Cardiac muscle cell (in vitro differentiated cells and primary cell): Measurements from ENCODE around the gene MYO5A. TPM values are rescaled to one million over a fixed set of nuclear protein-coding genes. Genes with fewer than 3 reads are reported as not detected.
A peak's percentile ranks its signal among the peaks of the same experiment; 100 is the strongest.

Experiments used
- DNase-seq, 2 donors: peaks; one replicate each; pipeline versions ENCODE4 v3.0.0 to v3.0.0-alpha.2; 2010 to 2017; ENCODE audit warnings: low read depth in 1 of 2, low spot score in 1 of 2
- H3K27ac ChIP-seq: fragments of 200-600 bp; sonication (generic); 2 replicates; pipeline ENCODE4 v1.5.1; 2016
- H3K27me3 ChIP-seq: fragments of 200-600 bp; sonication (generic); 2 replicates; pipeline ENCODE4 v1.6.0; 2016; ENCODE audit warnings: control low read depth
- H3K36me3 ChIP-seq: fragments of 200-600 bp; sonication (generic); 2 replicates; pipeline ENCODE4 v1.5.1; 2016; ENCODE audit warnings: control low read depth
- H3K4me1 ChIP-seq: fragments of 200-600 bp; sonication (generic); 2 replicates; pipeline ENCODE4 v1.8.1; 2017; ENCODE audit warnings: low read depth, mild to moderate bottlenecking, mixed run types
- H3K4me3 ChIP-seq: fragments of 200-600 bp; sonication (generic); 2 replicates; pipeline ENCODE4 v1.5.1; 2016; ENCODE audit warnings: mild to moderate bottlenecking
- H3K9me3 ChIP-seq: fragments of 200-600 bp; sonication (generic); 2 replicates; pipeline ENCODE4 v1.5.1; 2017; ENCODE audit warnings: low read depth, mild to moderate bottlenecking, control low read depth
- polyA plus RNA-seq: library from polyadenylated mRNA; unstranded; fragments of >200 nt; fragmentation: Nextera tagmentation; extraction: Ambion mirVana; gene quantifications from 2 replicates; pipeline ENCODE4 v1.2.1, GENCODE V29; 2016
- total RNA-seq: library from RNA; depleted of rRNA; stranded (reverse); fragments of >200 nt; gene quantifications from 2 replicates; pipeline ENCODE4 v1.2.3, GENCODE V29; 2016
- TF ChIP-seq, protein P1 (sequence below): IDR thresholded peaks from 2 replicates; pipeline ENCODE4 v1.5.1; 2012; ENCODE audit warnings: low read depth, mild to moderate bottlenecking, low read length

Gene MYO5A
- total and polyA plus RNA-seq, 2 experiments from 2014 or later = 5.1 to 27.7 TPM

DNA sequence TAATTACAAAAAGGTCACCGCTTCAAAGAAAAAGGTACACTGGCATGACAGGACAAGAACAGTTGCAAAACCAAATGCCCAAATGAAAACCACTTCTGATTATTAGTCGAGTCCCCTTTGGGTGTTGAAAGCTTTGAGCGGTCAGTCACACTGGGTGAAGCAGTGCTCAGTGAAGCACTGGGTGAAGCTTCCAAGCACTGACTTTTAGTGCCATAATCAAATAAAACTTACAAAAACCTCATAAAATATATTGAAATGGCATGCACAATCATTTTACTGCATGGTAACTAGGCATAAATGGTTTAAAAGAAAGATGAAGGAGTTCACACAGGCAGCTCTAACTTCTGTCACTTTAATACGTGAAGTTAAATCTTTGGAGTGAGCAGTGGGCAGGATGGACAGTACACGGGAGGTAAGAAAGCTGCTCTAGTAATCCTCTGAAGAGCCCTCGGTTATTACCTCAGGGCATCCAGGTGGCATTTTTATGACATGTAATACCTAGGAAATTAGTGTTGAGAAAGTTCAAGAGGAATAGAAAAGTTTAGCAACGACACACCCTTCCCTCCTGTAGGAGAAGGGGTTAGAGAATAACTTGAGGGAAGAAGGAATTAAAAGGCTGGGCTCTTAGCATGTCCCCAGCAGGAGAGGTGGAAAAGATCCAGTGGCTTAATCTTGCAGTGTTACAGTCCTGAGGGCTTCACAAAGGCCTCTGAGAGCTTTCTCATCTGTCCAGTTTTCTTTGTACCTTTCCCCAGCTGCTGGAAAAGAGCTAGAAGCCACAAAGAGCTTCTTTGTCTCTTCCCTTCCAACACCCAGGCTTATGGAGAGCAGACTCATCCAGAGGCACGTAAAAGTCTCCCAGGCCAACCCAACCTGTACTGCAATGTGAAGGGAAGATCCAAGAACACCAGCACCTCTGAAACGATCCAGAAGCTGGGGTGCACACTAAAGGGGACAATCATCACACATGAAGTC, 168.2 kb downstream of the MYO5A start:
- Histone ChIP-seq H3K9me3 (no peaks in the 10 kb centered on the region), H3K4me3 (no peak overlapping the region), H3K36me3 (peaks cover 11% of the 10 kb centered on the region), H3K27ac (no peak overlapping the region), H3K27me3 (no peaks in the 10 kb centered on the region), H3K4me1 (no peaks in the 10 kb centered on the region)
- TF ChIP-seq, protein P1, sequence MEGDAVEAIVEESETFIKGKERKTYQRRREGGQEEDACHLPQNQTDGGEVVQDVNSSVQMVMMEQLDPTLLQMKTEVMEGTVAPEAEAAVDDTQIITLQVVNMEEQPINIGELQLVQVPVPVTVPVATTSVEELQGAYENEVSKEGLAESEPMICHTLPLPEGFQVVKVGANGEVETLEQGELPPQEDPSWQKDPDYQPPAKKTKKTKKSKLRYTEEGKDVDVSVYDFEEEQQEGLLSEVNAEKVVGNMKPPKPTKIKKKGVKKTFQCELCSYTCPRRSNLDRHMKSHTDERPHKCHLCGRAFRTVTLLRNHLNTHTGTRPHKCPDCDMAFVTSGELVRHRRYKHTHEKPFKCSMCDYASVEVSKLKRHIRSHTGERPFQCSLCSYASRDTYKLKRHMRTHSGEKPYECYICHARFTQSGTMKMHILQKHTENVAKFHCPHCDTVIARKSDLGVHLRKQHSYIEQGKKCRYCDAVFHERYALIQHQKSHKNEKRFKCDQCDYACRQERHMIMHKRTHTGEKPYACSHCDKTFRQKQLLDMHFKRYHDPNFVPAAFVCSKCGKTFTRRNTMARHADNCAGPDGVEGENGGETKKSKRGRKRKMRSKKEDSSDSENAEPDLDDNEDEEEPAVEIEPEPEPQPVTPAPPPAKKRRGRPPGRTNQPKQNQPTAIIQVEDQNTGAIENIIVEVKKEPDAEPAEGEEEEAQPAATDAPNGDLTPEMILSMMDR = no peak
- no peak for DNase-seq

DNA sequence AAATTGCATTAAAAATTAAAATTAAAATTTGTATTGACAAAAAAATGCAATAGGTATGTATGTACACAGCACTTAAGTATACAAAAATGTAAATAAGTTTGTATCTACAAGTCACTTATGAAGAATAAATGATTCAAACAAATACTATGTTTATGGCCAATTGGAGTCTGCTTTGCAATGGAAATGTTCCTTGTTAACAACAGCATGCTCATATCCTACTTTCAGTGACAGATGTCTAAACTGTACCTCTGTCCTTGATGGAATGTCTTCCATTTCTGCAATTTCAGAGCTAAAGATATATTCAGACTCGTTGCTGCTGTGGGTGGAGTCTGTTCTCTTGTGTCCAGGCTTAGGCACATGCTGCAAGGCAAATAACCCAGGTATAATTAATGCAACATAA, 169.0 kb downstream of the MYO5A start:
- TF ChIP-seq, protein P1 = no peak
- DNase-seq = no peak

DNA sequence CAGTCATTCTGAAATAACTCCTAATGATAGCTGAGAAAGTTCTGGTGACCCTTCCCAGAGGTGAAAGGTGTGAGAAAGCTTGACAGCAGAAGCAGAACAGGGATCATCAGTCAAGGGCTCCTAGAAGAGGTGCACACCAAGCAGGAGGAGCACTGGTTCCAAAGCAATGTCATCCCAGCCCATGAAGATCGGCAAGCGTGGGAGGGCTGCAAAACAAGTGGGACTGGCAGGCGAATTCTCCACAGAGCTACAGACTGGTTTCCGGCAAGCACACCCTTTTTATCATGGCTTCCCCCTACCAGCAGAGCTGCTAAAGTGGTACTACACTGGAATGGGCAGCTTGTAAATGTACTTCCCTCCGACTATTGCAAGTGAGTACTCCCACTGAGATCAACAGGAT, 170.7 kb downstream of the MYO5A start:
- Histone ChIP-seq H3K4me3 (no peak overlapping the region), H3K36me3 (peaks cover 3% of the 10 kb centered on the region), H3K27ac (no peak overlapping the region), H3K4me1 (no peaks in the 10 kb centered on the region), H3K27me3 (no peaks in the 10 kb centered on the region), H3K9me3 (no peaks in the 10 kb centered on the region)
- DNase-seq = no peak
- TF ChIP-seq, protein P1 = no peak

More for the DNA sequence above, 169.0 kb downstream of the MYO5A start:
- H3K9me3 ChIP-seq = no peaks in the 10 kb centered on the region
- no peaks in the 10 kb centered on the region for H3K27me3 ChIP-seq
- no peak overlapping the region for H3K4me3 ChIP-seq
- H3K36me3 ChIP-seq = peaks cover 9% of the 10 kb centered on the region
- H3K4me1 ChIP-seq = no peaks in the 10 kb centered on the region
- no peak overlapping the region for H3K27ac ChIP-seq

DNA sequence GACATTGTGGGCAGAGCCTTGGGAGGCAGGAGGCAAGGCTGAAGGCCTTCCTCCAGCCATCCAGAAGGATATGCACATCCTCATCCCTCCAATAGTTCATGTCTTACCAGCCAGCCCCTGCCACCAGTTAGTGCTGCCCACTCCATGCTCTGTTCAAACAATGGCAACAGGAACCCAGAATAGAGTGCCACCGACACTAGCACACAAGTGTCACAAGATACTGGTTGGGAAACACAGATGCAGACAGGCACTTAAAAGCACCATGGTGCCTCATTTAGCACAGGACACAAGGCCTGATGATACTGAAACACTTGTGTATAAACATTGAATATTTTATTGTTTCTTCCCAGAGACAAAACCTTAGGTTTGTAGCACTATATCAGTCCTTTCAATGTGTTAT, 176.6 kb downstream of the MYO5A start:
- H3K36me3 ChIP-seq = peaks cover 10% of the 10 kb centered on the region
- TF ChIP-seq, protein P1 = no peak
- DNase-seq = no peak
- no peaks in the 10 kb centered on the region for H3K9me3 ChIP-seq
- H3K4me1 ChIP-seq = peaks cover 11% of the 10 kb centered on the region
- H3K4me3 ChIP-seq = no peak overlapping the region
- no peak overlapping the region for H3K27ac ChIP-seq
- no peaks in the 10 kb centered on the region for H3K27me3 ChIP-seq

DNA sequence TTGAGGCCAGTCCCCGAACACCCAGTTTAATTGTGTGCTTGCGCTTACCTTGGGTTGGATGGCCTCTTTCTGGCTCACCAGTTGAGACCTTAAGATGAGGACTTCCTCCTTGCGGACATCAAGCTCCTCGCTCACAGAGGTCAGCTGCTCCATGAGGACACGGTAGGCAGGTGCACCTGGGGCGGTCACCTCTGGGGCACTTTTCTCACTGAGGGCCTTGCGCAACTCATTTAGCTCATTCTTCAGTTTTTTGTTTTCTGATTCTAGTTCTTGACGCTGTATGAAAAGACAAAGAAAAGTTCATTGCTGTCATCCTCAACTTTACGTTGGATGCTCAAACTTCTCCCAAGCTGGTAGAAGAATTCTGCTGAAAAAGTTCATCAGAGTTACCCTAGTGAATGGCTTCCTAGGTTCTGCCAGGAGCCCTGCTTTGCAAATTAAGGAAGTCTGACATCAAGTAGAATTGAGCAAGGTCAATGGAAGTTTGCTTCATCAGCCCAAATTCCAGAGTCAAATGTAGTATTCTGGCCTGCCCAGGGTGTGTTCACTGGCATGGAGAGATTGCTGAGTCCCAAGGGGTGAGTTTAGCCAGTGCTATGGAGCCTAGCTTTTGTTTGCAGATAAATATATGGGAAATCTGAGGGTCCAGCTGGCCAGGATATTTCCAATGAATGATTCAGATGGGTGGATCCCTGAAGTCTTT, 177.3 kb downstream of the MYO5A start:
- peak in 1 of 2 donors; percentile 37 for DNase-seq
- TF ChIP-seq, protein P1 = no peak
- H3K4me1 ChIP-seq = peaks cover 11% of the 10 kb centered on the region
- H3K27ac ChIP-seq = no peak overlapping the region
- no peaks in the 10 kb centered on the region for H3K27me3 ChIP-seq
- no peaks in the 10 kb centered on the region for H3K9me3 ChIP-seq
- H3K36me3 ChIP-seq = peaks cover 10% of the 10 kb centered on the region
- H3K4me3 ChIP-seq = no peak overlapping the region
